ENCODE results near the gene CASZ1.

The CASZ1 gene

DNA sequence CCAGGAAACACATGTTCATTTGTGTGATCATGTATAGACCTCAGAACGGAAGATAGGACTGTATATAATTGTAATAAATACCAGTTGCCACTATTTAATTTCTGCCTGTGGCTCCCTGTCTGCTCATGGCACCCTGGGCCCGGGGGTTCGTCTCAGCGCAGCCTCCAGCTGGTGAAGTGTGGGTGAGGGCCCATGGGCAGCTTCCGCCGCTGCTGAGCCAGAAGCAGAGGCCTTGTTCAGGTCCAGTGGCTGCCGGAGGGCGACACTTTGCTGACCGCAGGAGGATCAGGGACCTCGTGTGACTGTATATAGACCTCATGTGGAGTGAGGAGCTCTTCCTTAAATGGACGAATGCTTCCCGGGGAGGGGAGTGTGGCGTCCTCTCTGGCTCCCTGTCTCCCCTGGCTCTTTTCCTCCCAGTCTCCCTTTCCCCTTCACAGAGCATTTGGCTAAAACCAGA, 165.8 kb downstream of the CASZ1 start:
- Mint-ChIP-seq H3K27me3 (no peaks in the 10 kb centered on the region), H3K4me1 (no peaks in the 10 kb centered on the region), H3K27ac (no peak overlapping the region), H3K9me3 (no peaks in the 10 kb centered on the region), H3K4me3 (no peak overlapping the region), H3K36me3 (ENCODE audit: low read depth) (no peaks in the 10 kb centered on the region)
- DNase-seq (no peak), ATAC-seq (no peak)

GRCh38 chr1:10629816-10630571, 166.5 kb downstream of the CASZ1 start:
- H3K9me3 Mint-ChIP-seq = no peaks in the 10 kb centered on the region
- H3K4me1 Mint-ChIP-seq = no peaks in the 10 kb centered on the region
- no peak overlapping the region for H3K27ac Mint-ChIP-seq
- no peaks in the 10 kb centered on the region for H3K27me3 Mint-ChIP-seq
- H3K4me3 Mint-ChIP-seq = no peak overlapping the region
- H3K36me3 Mint-ChIP-seq (ENCODE audit: low read depth) = no peaks in the 10 kb centered on the region
- DNase-seq = no peak
- ATAC-seq = no peak

GRCh38 chr1:10629091-10629815, 167.2 kb downstream of the CASZ1 start:
- no peak overlapping the region for H3K27ac Mint-ChIP-seq
- ATAC-seq (no peak), DNase-seq (no peak)
- no peaks in the 10 kb centered on the region for H3K4me1 Mint-ChIP-seq
- no peak overlapping the region for H3K4me3 Mint-ChIP-seq
- H3K36me3 Mint-ChIP-seq (ENCODE audit: low read depth) = no peaks in the 10 kb centered on the region
- no peaks in the 10 kb centered on the region for H3K27me3 Mint-ChIP-seq
- H3K9me3 Mint-ChIP-seq = no peaks in the 10 kb centered on the region

- DNase-seq = no peak
- H3K27ac Mint-ChIP-seq = no peak overlapping the region
- no peaks in the 10 kb centered on the region for H3K36me3 Mint-ChIP-seq (ENCODE audit: low read depth)
- no peaks in the 10 kb centered on the region for H3K4me1 Mint-ChIP-seq
- ATAC-seq = no peak
- no peak overlapping the region for H3K4me3 Mint-ChIP-seq
- no peaks in the 10 kb centered on the region for H3K27me3 Mint-ChIP-seq
- no peaks in the 10 kb centered on the region for H3K9me3 Mint-ChIP-seq
These were observed 167.8 kb downstream of the CASZ1 start for GRCh38 chr1:10628685-10629084.

DNA sequence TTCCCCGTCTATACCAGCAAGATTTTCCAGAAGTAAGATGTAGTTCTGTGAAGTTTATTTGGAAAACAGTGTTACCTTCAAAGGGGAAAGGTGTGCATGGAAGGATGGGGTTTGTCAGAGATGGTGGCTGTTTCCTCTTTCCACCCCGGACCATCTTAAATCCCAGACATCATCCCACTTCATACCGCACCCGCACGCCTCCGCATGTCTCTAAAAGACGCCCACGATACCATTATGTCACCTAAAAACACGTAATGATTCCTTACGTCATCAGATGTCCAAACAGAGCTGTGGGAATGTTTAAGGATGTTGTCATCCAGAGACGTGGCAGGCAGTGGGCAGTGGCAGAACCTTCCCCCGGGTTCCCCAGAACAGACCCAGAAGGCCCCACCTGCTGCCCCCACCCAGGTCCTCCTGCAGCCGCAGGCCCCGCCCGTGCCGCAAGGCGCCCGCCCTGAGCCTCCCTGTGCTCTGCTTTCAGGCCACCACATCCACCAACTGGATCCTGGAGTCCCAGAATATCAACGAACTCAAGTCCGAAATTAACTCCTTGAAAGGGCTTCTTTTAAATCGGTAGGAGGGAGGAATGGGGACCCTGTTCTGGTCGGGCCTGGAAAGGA, 169.5 kb downstream of the CASZ1 start:
- Mint-ChIP-seq H3K27ac (no peak overlapping the region), H3K36me3 (ENCODE audit: low read depth) (no peaks in the 10 kb centered on the region), H3K4me3 (no peak overlapping the region), H3K9me3 (no peaks in the 10 kb centered on the region), H3K4me1 (no peaks in the 10 kb centered on the region), H3K27me3 (no peaks in the 10 kb centered on the region)
- ATAC-seq (no peak), DNase-seq (no peak)

GRCh38 chr1:10626131-10626731, 170.2 kb downstream of the CASZ1 start:
- ATAC-seq (peak; percentile 25), DNase-seq (no peak)
- H3K27ac Mint-ChIP-seq = no peak overlapping the region
- H3K36me3 Mint-ChIP-seq (ENCODE audit: low read depth) = no peaks in the 10 kb centered on the region
- no peak overlapping the region for H3K4me3 Mint-ChIP-seq
- H3K9me3 Mint-ChIP-seq = no peaks in the 10 kb centered on the region
- no peaks in the 10 kb centered on the region for H3K27me3 Mint-ChIP-seq
- no peaks in the 10 kb centered on the region for H3K4me1 Mint-ChIP-seq

DNA sequence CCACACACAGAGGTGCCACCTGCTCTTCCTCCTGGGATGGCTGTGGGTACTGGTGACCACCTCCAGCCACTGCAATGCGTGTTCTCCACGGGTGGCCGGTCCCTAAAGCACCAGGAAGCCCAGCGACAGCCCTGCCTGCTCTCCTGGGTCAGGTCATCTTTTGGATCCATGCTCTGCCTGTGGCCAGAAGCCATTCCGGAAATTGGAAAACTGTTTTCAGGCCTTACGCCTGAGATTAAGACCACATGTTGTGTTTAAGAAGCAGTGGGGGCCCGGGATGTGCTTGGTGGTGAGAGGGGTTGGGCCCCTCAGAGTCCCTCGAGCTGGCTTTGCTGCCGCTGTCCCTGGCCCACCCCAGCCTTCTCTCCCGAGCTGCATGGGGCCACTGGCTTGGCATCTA, 170.9 kb downstream of the CASZ1 start:
- no peaks in the 10 kb centered on the region for H3K36me3 Mint-ChIP-seq (ENCODE audit: low read depth)
- H3K4me1 Mint-ChIP-seq = no peaks in the 10 kb centered on the region
- no peak for ATAC-seq
- DNase-seq = no peak
- no peaks in the 10 kb centered on the region for H3K27me3 Mint-ChIP-seq
- H3K4me3 Mint-ChIP-seq = no peak overlapping the region
- H3K9me3 Mint-ChIP-seq = no peaks in the 10 kb centered on the region
- H3K27ac Mint-ChIP-seq = no peak overlapping the region

- H3K27me3 Mint-ChIP-seq = no peaks in the 10 kb centered on the region
- DNase-seq = no peak
- H3K4me3 Mint-ChIP-seq = no peak overlapping the region
- H3K36me3 Mint-ChIP-seq (ENCODE audit: low read depth) = no peaks in the 10 kb centered on the region
- no peak overlapping the region for H3K27ac Mint-ChIP-seq
- no peak for ATAC-seq
- H3K4me1 Mint-ChIP-seq = no peaks in the 10 kb centered on the region
- no peaks in the 10 kb centered on the region for H3K9me3 Mint-ChIP-seq
These were observed 171.4 kb downstream of the CASZ1 start for GRCh38 chr1:10625076-10625475.

GRCh38 chr1:10624256-10625050, 172.0 kb downstream of the CASZ1 start:
- no peak overlapping the region for H3K4me3 Mint-ChIP-seq
- no peaks in the 10 kb centered on the region for H3K36me3 Mint-ChIP-seq (ENCODE audit: low read depth)
- ATAC-seq (no peak), DNase-seq (no peak)
- H3K9me3 Mint-ChIP-seq = no peaks in the 10 kb centered on the region
- no peaks in the 10 kb centered on the region for H3K27me3 Mint-ChIP-seq
- no peak overlapping the region for H3K27ac Mint-ChIP-seq
- no peaks in the 10 kb centered on the region for H3K4me1 Mint-ChIP-seq

GRCh38 chr1:10623686-10624145, 172.7 kb downstream of the CASZ1 start:
- ATAC-seq = no peak
- no peak overlapping the region for H3K4me3 Mint-ChIP-seq
- no peaks in the 10 kb centered on the region for H3K4me1 Mint-ChIP-seq
- DNase-seq = no peak
- H3K9me3 Mint-ChIP-seq = no peaks in the 10 kb centered on the region
- H3K36me3 Mint-ChIP-seq (ENCODE audit: low read depth) = no peaks in the 10 kb centered on the region
- H3K27me3 Mint-ChIP-seq = no peaks in the 10 kb centered on the region
- H3K27ac Mint-ChIP-seq = no peak overlapping the region

GRCh38 chr1:10622910-10623685, 173.3 kb downstream of the CASZ1 start:
- ATAC-seq = no peak
- H3K4me3 Mint-ChIP-seq = no peak overlapping the region
- no peaks in the 10 kb centered on the region for H3K9me3 Mint-ChIP-seq
- no peaks in the 10 kb centered on the region for H3K4me1 Mint-ChIP-seq
- no peak overlapping the region for H3K27ac Mint-ChIP-seq
- no peak for DNase-seq
- H3K36me3 Mint-ChIP-seq (ENCODE audit: low read depth) = no peaks in the 10 kb centered on the region
- H3K27me3 Mint-ChIP-seq = no peaks in the 10 kb centered on the region

GRCh38 chr1:10621906-10622305, 174.5 kb downstream of the CASZ1 start:
- Mint-ChIP-seq H3K4me3 (no peak overlapping the region), H3K36me3 (ENCODE audit: low read depth) (no peaks in the 10 kb centered on the region), H3K27ac (no peak overlapping the region), H3K27me3 (no peaks in the 10 kb centered on the region), H3K4me1 (no peaks in the 10 kb centered on the region), H3K9me3 (no peaks in the 10 kb centered on the region)
- no peak for ATAC-seq
- no peak for DNase-seq

DNA sequence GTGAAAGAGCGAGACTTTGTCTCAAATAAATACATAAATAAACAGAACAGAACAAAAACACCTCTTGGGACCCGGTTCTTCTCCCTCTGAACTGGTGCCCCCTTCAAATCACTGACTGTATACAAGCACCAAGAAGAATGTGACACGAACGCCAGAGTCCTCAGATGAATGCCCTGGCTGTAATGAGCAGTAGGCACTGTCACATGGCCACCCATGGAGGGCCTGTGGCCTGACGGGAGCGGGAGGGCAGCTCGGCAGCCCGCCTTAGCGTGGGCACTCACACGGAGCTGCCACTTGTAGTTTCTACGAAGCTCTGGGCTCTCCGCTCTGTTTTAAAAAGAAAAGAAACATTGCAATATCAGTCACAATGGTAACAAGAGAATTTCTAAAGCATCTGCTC, 175.7 kb downstream of the CASZ1 start:
- DNase-seq = no peak
- Mint-ChIP-seq H3K4me3 (no peak overlapping the region), H3K36me3 (ENCODE audit: low read depth) (no peaks in the 10 kb centered on the region), H3K4me1 (no peaks in the 10 kb centered on the region), H3K9me3 (no peaks in the 10 kb centered on the region), H3K27ac (no peak overlapping the region), H3K27me3 (no peaks in the 10 kb centered on the region)
- ATAC-seq = no peak

Measured in activated naive CD8-positive, alpha-beta T cell treated with anti-CD3 and anti-CD28 coated beads, Interleukin-2, amount 50 U/mL, for 24 hours (primary cell).